ENCODE results near the gene AP5Z1.
"Not testable (repeated sequence)": the region's sequence is repeated elsewhere in the genome, so short reads cannot be mapped to it uniquely, and the experiment has no call there.

The AP5Z1 gene

DNA sequence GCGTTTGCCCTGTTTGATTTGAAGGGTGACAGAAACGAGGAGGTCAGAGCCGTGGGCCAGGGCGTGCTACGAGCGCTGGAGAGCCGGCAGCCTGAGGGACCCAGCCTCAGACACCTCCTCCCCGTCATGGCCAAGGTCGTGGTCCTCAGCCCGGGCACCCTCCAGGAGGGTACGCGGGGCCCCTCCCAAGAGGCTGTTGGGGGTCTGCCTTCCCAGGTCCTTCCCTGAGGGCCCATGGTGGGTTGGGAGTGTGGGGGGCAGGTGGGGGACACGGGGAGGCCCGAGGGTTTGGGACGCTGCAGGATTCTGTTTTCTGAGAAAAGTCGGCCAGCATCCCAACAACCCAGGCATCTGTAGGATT lies 7.8 kb downstream of the AP5Z1 start:
- intact Hi-C loops (cut with DNase I), result no loop called here
- DNase-seq, result no peak

DNA sequence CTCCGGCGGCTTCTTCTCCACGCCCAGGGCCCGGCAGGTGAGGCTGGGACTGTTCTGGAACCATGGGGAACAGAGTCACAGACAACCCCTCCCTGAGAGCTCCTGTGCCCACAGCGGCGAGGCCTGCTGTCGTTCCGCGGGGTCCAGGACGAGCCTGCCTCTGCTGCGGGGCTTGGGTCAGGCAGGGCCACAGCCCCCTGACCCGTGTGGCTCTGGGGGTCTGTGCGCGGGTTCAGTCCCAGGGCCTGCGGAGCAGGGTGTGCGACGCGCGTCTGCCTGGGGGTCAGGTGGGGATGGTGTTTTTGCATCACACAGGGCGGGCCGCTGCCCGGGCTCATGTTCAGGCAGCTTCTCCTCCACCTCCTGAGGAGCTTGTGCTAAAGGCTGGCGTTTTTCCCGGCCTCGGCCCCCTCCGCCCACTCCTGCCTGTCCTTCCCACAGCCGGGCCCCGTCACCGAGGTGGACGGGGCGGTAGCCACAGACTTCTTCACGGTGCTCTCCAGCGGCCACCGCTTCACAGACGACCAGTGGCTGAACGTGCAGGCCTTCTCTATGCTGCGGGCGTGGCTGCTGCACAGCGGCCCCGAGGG lies 8.4 kb downstream of the AP5Z1 start:
- peak in 2 of 10 donors; percentile 90 to 91 for DNase-seq
- intact Hi-C loops (cut with DNase I), result no loop called here

DNA sequence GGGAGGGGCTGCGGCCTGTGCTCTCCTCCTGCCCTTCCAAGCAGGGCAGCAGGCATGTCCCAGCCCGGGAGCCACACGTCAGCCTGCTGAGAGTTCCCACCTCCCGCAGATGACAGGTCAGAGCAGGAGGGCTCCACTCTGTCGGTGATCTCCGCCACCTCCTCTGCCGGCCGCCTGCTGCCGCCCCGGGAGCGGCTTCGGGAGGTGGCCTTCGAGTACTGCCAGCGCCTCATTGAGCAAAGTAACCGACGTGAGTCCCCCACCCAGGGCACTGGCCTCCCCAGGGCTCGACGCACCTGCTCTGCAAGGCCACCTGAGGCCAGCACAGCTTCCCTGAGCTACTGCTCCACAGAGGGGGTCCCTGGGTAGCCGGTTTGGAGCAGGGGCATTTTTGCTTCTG lies 9.4 kb downstream of the AP5Z1 start:
- no peak for DNase-seq

DNA sequence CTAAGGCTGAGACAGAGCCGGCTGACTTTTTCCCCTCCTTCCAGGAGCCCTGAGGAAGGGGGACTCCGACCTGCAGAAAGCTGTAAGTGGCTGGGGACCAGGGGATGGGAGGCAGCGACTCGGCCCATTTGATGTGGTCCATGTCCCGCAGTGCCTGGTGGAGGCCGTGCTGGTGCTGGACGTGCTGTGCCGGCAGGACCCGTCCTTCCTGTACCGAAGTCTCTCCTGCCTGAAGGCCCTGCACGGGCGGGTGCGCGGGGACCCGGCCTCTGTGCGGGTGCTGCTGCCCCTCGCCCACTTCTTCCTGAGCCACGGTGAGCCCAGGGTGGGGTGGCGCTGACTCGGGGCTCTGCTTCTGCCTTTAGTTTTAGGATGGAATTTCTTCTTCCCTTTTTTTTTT lies 9.9 kb downstream of the AP5Z1 start:
- intact Hi-C loops (cut with DNase I), result no loop called here

More for the DNA sequence above, 9.4 kb downstream of the AP5Z1 start:
- intact Hi-C loops (cut with DNase I), result no loop called here

DNA sequence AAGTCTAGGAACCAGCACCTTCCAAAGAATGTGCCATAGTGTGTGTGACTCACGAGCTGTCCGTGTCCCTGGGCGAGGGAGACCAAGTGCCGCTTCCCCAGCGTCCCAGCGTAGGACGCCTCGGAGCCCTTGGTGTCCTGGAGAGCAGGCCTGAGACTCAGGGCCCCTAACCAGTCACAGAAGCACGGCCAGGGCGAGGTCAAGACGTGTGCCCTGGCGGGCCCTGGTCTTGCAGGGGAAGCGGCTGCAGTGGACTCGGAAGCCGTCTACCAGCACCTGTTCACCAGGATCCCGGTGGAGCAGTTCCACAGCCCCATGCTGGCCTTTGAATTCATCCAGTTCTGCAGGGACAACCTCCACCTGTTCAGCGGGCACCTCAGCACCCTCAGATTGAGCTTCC lies 10.6 kb downstream of the AP5Z1 start:
- intact Hi-C loops (cut with DNase I), result no loop called here
- DNase-seq, result no peak

More for the DNA sequence above, 9.9 kb downstream of the AP5Z1 start:
- no peak for DNase-seq

DNA sequence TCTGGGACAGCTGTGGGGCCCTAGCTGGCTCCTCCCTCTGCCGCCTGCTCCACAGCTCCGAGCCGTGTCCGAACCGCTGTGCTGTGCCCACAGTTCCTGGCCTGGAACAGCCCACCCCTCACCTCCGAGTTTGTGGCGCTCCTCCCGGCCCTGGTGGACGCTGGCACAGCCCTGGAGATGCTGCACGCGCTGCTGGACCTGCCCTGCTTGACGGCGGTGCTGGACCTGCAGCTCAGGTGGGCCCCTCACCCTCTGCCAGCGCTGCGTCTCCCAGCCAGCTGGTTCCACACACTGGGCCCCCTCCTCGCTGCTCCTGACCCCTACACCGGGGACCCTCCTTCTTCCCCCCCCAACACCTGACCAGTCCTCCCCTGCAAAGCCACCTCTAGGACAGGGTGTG lies 12.1 kb downstream of the AP5Z1 start:
- intact Hi-C loops (cut with DNase I), result no loop called here
- DNase-seq, result no peak

DNA sequence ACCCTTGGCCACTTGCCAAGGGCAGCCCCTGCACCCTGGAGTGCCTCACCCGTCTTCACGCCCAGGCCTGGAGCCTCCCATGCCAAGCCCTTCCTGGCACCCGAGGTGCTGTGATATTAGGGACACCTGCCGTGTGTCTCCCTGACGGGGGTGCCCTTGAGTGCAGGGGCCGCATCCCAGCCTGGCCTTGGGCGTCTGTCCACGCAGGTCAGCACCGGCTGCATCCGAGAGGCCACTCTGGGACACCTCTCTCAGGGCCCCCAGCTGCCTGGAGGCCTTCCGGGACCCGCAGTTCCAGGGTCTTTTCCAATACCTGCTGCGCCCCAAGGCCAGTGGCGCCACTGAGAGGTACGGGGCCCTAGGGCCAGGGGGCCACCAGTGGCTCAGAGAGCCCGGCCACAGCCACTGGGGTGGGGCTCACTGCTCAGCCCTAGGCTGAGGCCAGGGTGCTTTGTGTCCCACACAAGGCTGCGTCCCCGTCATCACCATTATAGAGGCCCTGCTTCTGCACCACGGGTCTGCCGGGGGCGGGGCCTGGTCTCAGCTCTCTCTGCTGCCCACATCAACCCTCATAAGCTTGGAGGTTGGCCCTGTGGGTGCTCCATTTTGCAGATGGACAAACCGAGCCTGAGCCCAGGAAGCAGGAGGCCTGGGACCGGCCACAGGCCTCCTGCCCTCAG lies 12.7 kb downstream of the AP5Z1 start:
- no peak for DNase-seq
- intact Hi-C loops (cut with DNase I), result no loop called here

DNA sequence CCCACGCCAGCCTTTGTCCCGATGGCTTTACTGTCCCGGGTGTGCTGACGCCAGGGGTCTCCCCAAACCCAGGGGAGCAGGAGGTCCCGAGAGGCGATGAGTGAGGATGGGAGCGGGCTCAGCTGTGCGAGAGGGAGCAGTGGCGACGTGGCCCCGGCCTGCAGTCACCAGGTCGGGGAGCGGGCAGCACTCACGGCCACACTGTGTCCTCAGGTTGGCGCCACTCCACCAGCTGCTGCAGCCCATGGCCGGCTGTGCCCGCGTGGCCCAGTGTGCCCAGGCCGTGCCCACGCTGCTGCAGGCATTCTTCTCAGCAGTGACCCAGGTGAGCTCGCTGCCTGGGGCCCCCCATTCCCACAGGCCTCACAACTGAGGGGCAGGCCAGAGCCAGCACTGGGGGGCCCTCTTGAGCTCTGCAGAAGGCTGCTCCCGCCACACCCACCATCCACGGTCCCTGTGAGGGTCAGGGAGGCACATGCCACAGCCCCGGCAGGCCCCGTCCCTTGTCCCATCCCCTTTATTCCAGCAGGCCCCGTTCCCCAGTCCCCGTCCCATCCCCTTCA lies 13.3 kb downstream of the AP5Z1 start:
- intact Hi-C loops (cut with DNase I), result no loop called here

DNA sequence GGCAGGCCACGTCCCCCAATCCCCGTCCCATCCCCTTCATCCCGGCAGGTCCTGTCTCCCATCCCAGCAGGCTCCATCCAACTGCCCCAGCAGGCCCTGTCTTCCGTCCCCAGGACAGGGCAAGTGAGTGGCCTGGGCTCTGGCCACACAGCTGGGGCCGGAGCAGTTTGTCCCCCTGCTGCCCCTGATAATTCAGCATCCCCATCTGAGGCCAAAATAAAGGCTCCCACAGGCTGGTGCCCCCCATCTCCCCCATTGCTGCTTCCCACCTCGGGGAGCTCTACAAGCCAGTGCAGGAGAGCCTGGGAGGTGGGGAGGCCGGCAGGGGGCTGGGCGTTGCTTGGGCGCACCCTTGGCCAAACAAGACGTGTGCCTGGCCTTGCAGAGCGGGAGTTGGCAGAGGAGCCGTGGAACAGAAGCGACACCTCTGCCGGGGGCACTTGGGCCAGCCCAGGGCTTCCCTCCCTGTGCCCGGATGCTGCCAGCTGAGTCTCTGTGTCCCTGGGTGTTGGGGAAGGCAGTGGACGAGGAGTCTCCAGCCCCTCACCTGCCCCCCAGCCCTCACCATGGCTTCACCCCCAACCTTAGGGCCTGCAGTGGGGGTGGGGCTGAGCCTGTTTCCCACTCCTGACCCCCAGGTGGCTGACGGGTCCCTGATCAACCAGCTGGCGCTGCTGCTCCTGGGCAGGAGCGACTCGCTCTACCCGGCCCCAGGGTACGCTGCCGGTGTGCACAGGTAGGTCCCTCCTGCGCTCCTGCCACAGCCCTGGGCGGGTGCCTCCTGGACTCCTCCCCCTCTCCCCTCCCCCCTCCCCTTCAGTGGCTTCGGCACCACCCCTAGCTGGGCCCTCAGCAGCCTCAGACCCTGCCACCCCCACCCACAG lies 14.0 kb downstream of the AP5Z1 start:
- intact Hi-C loops (cut with DNase I), result no loop called here
- DNase-seq, result peak in 1 of 10 donors; percentile 59

More for the DNA sequence above, 13.3 kb downstream of the AP5Z1 start:
- DNase-seq, result no peak

DNA sequence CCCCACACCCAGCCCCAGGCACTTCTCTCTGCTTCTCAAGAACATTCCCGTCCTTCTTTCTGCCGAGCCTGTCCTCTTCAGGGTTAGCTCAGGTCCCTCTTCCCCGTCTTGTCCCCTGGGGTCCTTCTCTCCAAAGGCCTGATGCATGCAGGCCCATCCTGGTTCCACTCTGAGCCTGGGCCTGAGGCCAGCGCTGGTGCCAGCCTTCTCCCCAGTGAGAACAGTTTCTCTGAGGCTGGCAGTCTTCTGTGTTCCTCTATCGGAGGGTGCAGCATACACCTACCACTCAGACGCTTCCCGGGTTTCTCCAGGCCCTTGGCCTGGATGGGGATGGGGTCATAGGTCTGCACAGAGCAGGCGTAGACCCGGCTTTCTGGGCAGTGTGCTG lies 14.6 kb downstream of the AP5Z1 start:
- peak in 1 of 10 donors; percentile 67 for DNase-seq

DNA sequence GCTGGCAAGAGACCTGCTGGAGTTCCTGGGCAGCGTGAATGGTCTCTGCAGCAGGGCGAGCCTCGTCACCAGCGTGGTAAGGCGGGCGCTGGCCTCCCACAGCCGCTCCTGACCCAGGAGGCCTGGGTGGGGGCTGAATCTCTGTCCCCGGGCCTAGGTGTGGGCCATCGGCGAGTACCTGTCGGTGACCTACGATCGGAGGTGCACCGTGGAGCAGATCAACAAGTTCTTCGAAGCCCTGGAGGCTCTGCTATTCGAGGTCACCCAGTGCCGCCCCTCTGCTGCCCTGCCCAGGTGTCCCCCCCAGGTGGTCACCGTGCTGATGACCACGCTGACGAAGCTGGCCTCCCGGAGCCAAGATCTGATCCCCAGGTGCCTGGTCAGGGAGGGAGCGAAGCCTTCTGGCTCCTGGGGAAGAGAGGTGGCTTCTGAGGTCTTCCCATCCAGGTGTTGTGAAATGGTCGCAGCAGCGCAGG lies 15.1 kb downstream of the AP5Z1 start:
- intact Hi-C loops (cut with DNase I), result no loop called here
- peak in 2 of 10 donors; percentile 45 to 75 for DNase-seq

More for the DNA sequence above, 14.6 kb downstream of the AP5Z1 start:
- intact Hi-C loops (cut with DNase I), result no loop called here

DNA sequence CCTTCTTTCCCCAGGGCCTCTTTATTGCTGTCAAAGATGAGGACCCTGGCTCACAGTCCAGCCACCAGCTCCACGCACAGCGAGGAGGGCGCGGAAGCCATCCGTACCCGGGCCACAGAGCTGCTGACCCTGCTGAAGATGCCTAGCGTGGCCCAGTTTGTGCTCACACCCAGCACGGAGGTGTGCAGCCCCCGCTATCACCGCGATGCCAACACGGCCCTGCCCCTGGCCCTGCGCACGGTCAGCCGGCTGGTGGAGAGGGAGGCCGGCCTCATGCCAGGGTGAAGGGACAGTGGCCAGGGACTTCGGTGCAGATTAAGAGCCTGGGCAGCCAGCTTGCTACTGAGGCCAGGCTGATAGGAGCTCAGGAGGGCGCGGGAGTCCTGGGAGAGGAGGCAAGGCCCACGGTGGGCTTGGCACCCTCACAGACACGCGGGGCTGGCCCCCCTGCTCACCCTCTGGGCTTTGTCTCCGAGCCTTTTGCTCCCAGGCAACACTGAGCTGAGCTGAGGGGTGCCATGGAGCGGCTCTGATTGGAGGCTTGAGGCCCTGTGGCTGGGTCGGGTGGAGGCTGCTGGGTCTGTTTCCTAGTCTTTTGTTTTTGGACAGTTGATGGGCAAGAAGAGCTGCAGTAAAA lies 15.8 kb downstream of the AP5Z1 start:
- intact Hi-C loops (cut with DNase I), result no loop called here
- peak in 2 of 10 donors; percentile 65 to 83 for DNase-seq

DNA sequence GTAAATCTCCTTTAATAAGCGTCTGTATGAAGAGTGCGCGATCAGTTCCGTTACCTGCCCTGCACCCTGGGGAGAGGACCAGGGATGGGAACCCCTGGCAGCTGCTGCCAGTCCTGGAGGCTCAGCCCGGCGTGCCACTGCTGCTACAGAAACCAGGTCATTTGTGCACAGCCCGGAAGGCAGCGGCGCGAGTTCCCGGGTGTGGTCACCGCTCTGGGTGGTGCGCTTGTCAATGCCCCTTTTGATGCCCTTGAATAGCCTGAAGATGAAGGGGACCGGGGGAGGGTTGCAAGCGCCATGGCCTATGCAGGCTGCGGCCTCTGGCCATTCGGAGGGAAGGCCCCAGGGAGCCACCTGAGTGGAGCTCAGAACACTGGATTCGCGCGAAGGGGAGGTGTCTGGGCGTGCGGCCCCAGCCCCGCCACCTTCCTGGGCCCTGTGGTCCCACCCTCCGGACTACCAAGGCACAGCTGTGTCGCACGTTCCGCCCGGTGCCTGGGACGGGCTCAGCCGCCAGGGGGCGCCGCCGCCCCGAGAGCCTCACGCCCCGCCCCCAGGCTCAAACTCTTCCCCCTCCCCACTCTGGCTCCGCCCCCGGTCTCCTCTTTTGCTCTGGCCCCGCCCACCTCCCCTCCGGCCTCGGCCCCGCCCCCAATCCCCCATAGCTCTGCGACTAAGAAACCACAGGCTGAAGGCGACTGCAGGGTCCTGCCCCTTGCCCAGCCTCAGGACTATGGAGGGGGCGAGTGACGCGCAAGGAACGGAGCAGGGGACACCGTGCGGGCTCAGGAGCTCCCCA lies 16.5 kb downstream of the AP5Z1 start:
- peak; percentile 64 to 97 (median 86) for DNase-seq
- intact Hi-C loops (cut with DNase I), result no loop called here

DNA sequence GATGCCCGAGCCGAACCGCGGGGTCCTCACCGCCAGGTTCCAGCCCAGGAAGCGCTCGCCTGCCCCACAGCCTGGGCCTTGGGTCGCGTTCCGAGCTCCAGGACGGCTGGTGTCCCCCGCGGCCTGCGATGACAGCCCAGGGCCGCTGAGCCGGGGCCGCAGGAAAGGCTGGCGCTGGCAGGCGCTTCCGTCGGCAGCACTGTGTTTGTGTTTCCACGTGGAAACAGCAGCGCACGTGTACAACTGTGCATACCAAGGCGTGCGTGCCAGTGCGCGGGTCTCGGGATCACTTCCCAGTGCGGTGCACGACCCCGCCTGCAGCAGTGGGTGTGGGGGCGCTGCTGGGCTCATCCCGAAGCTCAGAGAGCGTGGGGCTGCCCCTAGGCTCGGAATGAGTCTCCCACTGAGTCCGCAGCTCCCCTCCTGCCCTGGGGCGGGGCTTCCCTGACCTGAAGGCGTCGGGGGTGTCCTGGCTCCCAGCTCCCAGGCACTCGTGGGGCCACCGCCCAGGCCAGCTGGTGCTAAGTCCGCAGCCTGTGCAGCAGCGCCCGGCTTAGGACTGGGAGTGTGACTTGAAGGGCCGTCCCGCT lies 17.2 kb downstream of the AP5Z1 start:
- intact Hi-C loops (cut with DNase I), result no loop called here

DNA sequence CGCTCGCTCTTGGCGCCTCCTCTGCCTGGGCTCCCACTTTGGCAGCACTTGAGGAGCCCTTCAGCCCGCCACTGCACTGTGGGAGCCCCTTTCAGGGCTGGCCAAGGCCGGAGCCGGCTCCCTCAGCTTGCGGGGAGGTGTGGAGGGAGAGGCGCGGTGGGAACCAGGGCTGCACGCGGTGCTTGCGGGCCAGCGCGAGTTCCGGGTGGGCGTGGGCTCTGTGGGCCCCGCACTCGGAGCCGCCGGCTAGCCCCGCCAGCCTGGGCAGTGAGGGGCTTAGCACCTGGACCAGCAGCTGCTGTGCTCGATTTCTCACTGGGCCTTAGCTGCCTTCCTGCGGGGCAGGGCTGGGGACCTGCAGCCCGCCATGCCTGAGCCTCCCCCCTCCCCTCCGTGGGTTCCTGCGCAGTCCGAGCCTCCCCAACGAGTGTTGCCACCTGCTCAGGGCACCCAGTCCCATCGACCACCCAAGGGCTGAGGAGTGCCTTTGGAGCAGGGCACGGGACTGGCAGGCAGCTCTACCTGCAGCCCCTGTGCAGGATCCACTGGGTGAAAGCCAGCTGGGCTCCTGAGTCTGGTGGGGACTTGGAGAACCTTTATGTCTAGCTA lies 18.1 kb downstream of the AP5Z1 start:
- intact Hi-C loops (cut with DNase I), result not testable (repeated sequence)
- peak in 1 of 10 donors; percentile 84 for DNase-seq

More for the DNA sequence above, 17.2 kb downstream of the AP5Z1 start:
- peak in 1 of 10 donors; percentile 87 for DNase-seq

DNA sequence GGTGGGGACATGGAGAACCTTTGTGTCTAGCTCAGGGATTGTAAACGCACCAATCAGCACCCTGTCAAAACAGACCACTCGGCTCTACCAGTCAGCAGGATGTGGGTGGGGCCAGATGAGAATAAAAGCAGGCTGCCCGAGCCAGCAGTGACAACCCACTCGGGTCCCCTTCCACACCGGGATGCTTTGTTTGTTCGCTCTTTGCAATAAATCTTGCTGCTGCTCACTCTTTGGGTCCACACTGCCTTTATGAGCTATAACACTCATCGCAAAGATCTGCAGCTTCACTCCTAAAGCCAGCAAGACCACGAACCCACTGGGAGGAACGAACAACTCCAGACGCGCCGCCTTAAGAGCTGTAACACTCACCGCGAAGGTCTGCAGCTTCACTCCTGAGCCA lies 18.7 kb downstream of the AP5Z1 start:
- intact Hi-C loops (cut with DNase I), result not testable (repeated sequence)
- peak in 1 of 10 donors; percentile 81 for DNase-seq

DNA sequence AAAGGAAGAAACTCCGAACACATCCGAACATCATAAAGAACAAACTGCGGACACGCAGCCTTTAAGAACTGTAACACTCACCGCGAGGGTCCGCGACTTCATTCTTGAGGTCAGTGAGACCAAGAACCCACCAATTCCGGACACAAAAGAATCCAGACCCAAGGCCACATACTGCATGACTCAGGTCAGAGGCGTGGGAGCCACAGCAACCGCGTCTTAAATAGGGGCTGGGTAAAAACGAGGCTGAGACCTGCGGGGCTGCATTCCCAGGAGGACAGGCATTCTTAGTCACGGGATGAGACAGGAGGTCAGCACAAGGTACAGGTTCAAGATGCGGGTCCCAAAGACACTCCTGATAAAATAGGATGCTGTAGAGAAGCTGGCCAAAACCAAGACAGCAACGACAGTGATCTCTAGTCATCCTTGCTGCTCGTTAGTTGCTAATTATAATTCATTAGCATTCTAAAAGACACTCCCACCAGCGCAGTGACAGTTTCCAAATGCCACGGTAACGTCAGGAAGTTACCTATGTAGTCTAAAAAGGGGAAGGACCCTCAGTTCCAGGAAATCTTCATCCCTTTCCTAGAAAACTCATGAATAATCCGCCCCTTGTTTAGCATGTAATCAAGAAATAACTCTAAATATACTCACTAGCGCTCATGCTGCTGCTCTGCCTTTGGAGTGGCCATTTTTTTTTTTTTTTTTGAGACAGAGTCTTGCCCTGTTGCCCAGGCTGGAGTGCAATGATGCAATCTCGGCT lies 19.3 kb downstream of the AP5Z1 start:
- DNase-seq, result no peak
- intact Hi-C loops (cut with DNase I), result loop anchor here (5.0 kb wide), 2 partner anchors 88 to 168 kb away; partner anchors contain the start of gene RADIL

DNA sequence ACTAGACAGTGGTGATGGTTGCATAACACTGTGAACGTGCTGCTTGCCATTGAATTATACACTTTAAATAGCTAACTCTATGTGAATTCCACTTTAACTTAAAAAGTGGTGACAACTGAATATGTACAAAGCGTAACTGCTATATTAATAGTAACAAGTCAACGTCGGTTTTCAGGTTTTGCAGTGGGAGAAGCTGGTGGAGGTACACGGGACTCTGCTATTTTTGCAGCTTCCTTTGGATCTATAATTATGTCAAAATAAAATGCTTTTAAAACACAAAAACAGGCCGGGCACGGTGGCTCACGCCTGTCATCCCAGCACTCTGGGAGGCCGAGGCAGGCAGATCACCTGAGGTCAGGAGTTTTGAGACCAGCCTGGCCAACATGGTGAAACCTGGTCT lies 21.0 kb downstream of the AP5Z1 start:
- DNase-seq, result peak in 1 of 10 donors; percentile 82
- intact Hi-C loops (cut with DNase I), result loop anchor here (5.0 kb wide), 2 partner anchors 86 to 166 kb away; partner anchors contain the start of gene RADIL

Data from posterior cingulate gyrus (tissue), 11 donors.